GM23338 (cell line): ENCODE results near the gene VPS50. TPM values are rescaled to one million over a fixed set of nuclear protein-coding genes. Genes with fewer than 3 reads are reported as not detected.

Source experiments
- ATAC-seq: fragments of 200-7000 bp; cut with Tn5 transposase; 3 replicates; pipeline ENCODE4 v1.9.1; 2020
- DNase-seq: peaks from one replicate; pipeline ENCODE4 v3.0.0-alpha.2; 2015; ENCODE audit warnings: low spot score
- H2AFZ ChIP-seq: fragments of 200-600 bp; sonication (generic); 2 replicates; pipeline ENCODE4 v1.8.0; 2016; ENCODE audit warnings: antibody characterized with exemption, mild to moderate bottlenecking, moderate library complexity
- H3F3A ChIP-seq: fragments of 200-600 bp; sonication (generic); replicated peaks from 2 replicates; pipeline ENCODE4 v1.8.0; 2017; ENCODE audit warnings: antibody characterized with exemption, mixed run types, low read depth
- H3K27ac ChIP-seq: fragments of 200-600 bp; sonication (generic); 2 replicates; pipeline ENCODE4 v1.6.1; 2016; ENCODE audit warnings: low read depth
- H3K27me3 ChIP-seq: fragments of 200-600 bp; sonication (generic); 2 replicates; pipeline ENCODE4 v1.8.0; 2016; ENCODE audit warnings: mild to moderate bottlenecking, mixed run types, moderate library complexity; ENCODE audit not compliant: insufficient read depth
- H3K36me3 ChIP-seq: fragments of 200-600 bp; sonication (generic); 2 replicates; pipeline ENCODE4 v1.8.0; 2016; ENCODE audit warnings: mild to moderate bottlenecking; ENCODE audit not compliant: insufficient read depth
- H3K4me1 ChIP-seq: fragments of 200-600 bp; sonication (generic); 2 replicates; pipeline ENCODE4 v1.8.0; 2016; ENCODE audit warnings: mild to moderate bottlenecking, moderate library complexity; ENCODE audit not compliant: insufficient read depth
- H3K4me2 ChIP-seq: fragments of 200-600 bp; sonication (generic); 2 replicates; pipeline ENCODE4 v1.7.1; 2017; ENCODE audit warnings: mixed run types
- H3K4me3 ChIP-seq: fragments of 200-600 bp; sonication (generic); 2 replicates; pipeline ENCODE4 v1.6.1; 2016; ENCODE audit warnings: mixed run types
- H3K79me2 ChIP-seq: fragments of 200-600 bp; sonication (generic); replicated peaks from 2 replicates; pipeline ENCODE4 v1.8.0; 2017; ENCODE audit warnings: mild to moderate bottlenecking; ENCODE audit not compliant: insufficient read depth
- H3K9me2 ChIP-seq: fragments of 200-600 bp; sonication (generic); 2 replicates; pipeline ENCODE4 v1.8.0; 2017; ENCODE audit not compliant: insufficient read depth
- H4K20me1 ChIP-seq: fragments of 200-600 bp; sonication (generic); replicated peaks from 2 replicates; pipeline ENCODE4 v1.8.0; 2017; ENCODE audit warnings: mild to moderate bottlenecking; ENCODE audit not compliant: insufficient read depth
- H3K27ac Mint-ChIP-seq: 2 replicates; pipeline ENCODE4 v1.8.0; 2020; ENCODE audit warnings: inconsistent platforms, mild to moderate bottlenecking, moderate library complexity, mixed read lengths
- H3K27me3 Mint-ChIP-seq: 3 replicates; pipeline ENCODE4 v1.8.0; 2022; ENCODE audit warnings: low read depth, mild to moderate bottlenecking, moderate library complexity, mixed read lengths, inconsistent platforms; ENCODE audit not compliant: insufficient read depth, poor library complexity
- H3K36me3 Mint-ChIP-seq: 3 replicates; pipeline ENCODE4 v1.8.0; 2021; ENCODE audit warnings: low read depth, mild to moderate bottlenecking, inconsistent platforms, moderate library complexity, mixed read lengths
- H3K4me1 Mint-ChIP-seq: 3 replicates; pipeline ENCODE4 v1.8.0; 2020; ENCODE audit warnings: mild to moderate bottlenecking, inconsistent platforms, mixed read lengths
- H3K4me3 Mint-ChIP-seq: 3 replicates; pipeline ENCODE4 v1.8.0; 2021; ENCODE audit warnings: moderate library complexity, mild to moderate bottlenecking, inconsistent platforms, mixed read lengths
- H3K9me3 Mint-ChIP-seq: 3 replicates; pipeline ENCODE4 v1.8.0; 2020; ENCODE audit warnings: moderate library complexity, mild to moderate bottlenecking, inconsistent platforms, mixed read lengths
- CTCF ChIP-seq, 2 experiments: fragments of 200-600 bp in 1 of 2; sonication (generic) in 1 of 2; conservative IDR thresholded peaks; 2 replicates each; pipeline versions ENCODE4 v1.5.1 to v1.6.1; 2016 to 2017; ENCODE audit warnings: antibody characterized with exemption in 2 of 2, low read depth in 2 of 2, mild to moderate bottlenecking in 2 of 2, moderate library complexity in 1 of 2
- EZH2 ChIP-seq: fragments of 200-600 bp; sonication (generic); IDR thresholded peaks from one replicate; pipeline ENCODE4 v1.8.0; 2017; ENCODE audit warnings: antibody characterized with exemption, mild to moderate bottlenecking, low read depth; ENCODE audit not compliant: unreplicated experiment
- EZH2phosphoT487 ChIP-seq: fragments of 200-600 bp; sonication (generic); IDR thresholded peaks from one replicate; pipeline ENCODE4 v1.8.1; 2018; ENCODE audit warnings: antibody characterized with exemption; ENCODE audit not compliant: unreplicated experiment
- POLR2AphosphoS5 ChIP-seq: IDR thresholded peaks from 2 replicates; pipeline ENCODE4 v1.6.1; 2016; ENCODE audit warnings: antibody characterized with exemption, low read depth
- REST ChIP-seq: IDR thresholded peaks from one replicate; pipeline ENCODE4 v1.6.1; 2018; ENCODE audit warnings: antibody characterized with exemption; ENCODE audit not compliant: unreplicated experiment
- STAT1 ChIP-seq: IDR thresholded peaks from one replicate; pipeline ENCODE4 v1.6.1; 2016; ENCODE audit warnings: antibody characterized with exemption; ENCODE audit not compliant: unreplicated experiment
- polyA plus RNA-seq: library from polyadenylated mRNA; unstranded; fragments of >200 nt; fragmentation: Nextera tagmentation; extraction: Ambion mirVana; gene quantifications from 2 replicates; pipeline ENCODE4 v1.2.1, GENCODE V29; 2016
- total RNA-seq: library from RNA; depleted of rRNA; stranded (reverse); fragments of >200 nt; shearing (Covaris generic); gene quantifications from 2 replicates; pipeline ENCODE4 v1.2.3, GENCODE V29; 2014

VPS50 gene
- total and polyA plus RNA-seq, 2 experiments from 2014 or later, result 4.3 to 12.3 TPM

GRCh38 chr7:93228302-93228701 is 3.9 kb upstream of the VPS50 start:
- Histone ChIP-seq H3K9me2 (no peaks in the 10 kb centered on the region), H3K36me3 (no peaks in the 10 kb centered on the region), H3K4me1 (no peaks in the 10 kb centered on the region), H3K79me2 (peaks cover 7% of the 10 kb centered on the region; the same call in 1 of the 2 replicates), H3K27ac (no peak overlapping the region), H3K27me3 (no peaks in the 10 kb centered on the region), H3K4me3 (no peak overlapping the region), H4K20me1 (no peaks in the 10 kb centered on the region), H3K4me2 (no peak overlapping the region), H3F3A (no peaks in the 10 kb centered on the region), H2AFZ (peak overlapping the region; percentile 33; the same call in 1 of the 2 replicates)
- H3K27me3 Mint-ChIP-seq, result no peaks in the 10 kb centered on the region
- peak overlapping the region; percentile 83 for H3K27ac Mint-ChIP-seq
- peak; percentile 80 for DNase-seq
- no peaks in the 10 kb centered on the region for H3K36me3 Mint-ChIP-seq
- no peaks in the 10 kb centered on the region for H3K4me1 Mint-ChIP-seq
- no peak for ATAC-seq
- no peaks in the 10 kb centered on the region for H3K9me3 Mint-ChIP-seq
- peak; percentile 68 to 86 for TF ChIP-seq CTCF (conservative IDR thresholded peaks at IDR 0.05; ENCODE audit: low read depth in 2 of 2)
- no peak for TF ChIP-seq EZH2phosphoT487
- H3K4me3 Mint-ChIP-seq, result no peak overlapping the region

- no peaks in the 10 kb centered on the region for H3K4me1 Mint-ChIP-seq
- H3K36me3 Mint-ChIP-seq, result no peaks in the 10 kb centered on the region
- Histone ChIP-seq H4K20me1 (no peaks in the 10 kb centered on the region), H2AFZ (peak overlapping the region; percentile 73), H3K79me2 (peaks cover 21% of the 10 kb centered on the region; the same call in 1 of the 2 replicates), H3F3A (no peaks in the 10 kb centered on the region), H3K4me2 (peak overlapping the region; percentile 74), H3K9me2 (no peaks in the 10 kb centered on the region), H3K4me3 (peak overlapping the region; percentile 67), H3K36me3 (no peaks in the 10 kb centered on the region), H3K4me1 (no peaks in the 10 kb centered on the region), H3K27ac (no peak overlapping the region), H3K27me3 (no peaks in the 10 kb centered on the region)
- no peaks in the 10 kb centered on the region for H3K9me3 Mint-ChIP-seq
- ATAC-seq, result no peak
- DNase-seq, result no peak
- TF ChIP-seq REST, result no peak
- no peak for TF ChIP-seq POLR2AphosphoS5
- TF ChIP-seq EZH2, result no peak
- no peak for TF ChIP-seq STAT1
- peak overlapping the region; percentile 94 for H3K4me3 Mint-ChIP-seq
- H3K27me3 Mint-ChIP-seq, result no peaks in the 10 kb centered on the region
- no peak overlapping the region for H3K27ac Mint-ChIP-seq
Observed at GRCh38 chr7:93231259-93231658, 907 bp upstream of the VPS50 start.
